Activated CD4-positive, alpha-beta T cell treated with anti-CD3 and anti-CD28 coated beads, Interleukin-2, amount 10 ng/mL, durations not matched to agents 7 days and 5 days (primary cell): ENCODE results near the gene MCM8. TPM values are rescaled to one million over a fixed set of nuclear protein-coding genes. Genes with fewer than 3 reads are reported as not detected.

Experiments
- CTCF ChIA-PET: fragments of 350-600 bp; sonication (Branson Sonifier 250); formaldehyde crosslinking; loops from one replicate; lab custom pipeline; 2021; ENCODE audit warnings: antibody characterized with exemption; lab: Charles Lee
- POLR2A ChIA-PET: fragments of 350-600 bp; sonication (Branson Sonifier 250); formaldehyde crosslinking; loops from one replicate; lab custom pipeline; 2021; ENCODE audit warnings: antibody characterized with exemption; lab: Charles Lee
- DNase-seq: peaks from one replicate; pipeline ENCODE4 v3.0.0-alpha.2; 2020
- H3K27ac Mint-ChIP-seq: one replicate; pipeline ENCODE4 v1.8.0; 2021; ENCODE audit warnings: mild to moderate bottlenecking, moderate library complexity, mixed read lengths
- H3K27me3 Mint-ChIP-seq: one replicate; pipeline ENCODE4 v1.8.0; 2021; ENCODE audit warnings: mixed read lengths
- H3K36me3 Mint-ChIP-seq: one replicate; pipeline ENCODE4 v1.8.0; 2021; ENCODE audit warnings: low read depth, mixed read lengths
- H3K4me1 Mint-ChIP-seq: one replicate; pipeline ENCODE4 v1.8.0; 2021; ENCODE audit warnings: mixed read lengths
- H3K4me3 Mint-ChIP-seq: one replicate; pipeline ENCODE4 v1.8.0; 2021; ENCODE audit warnings: mild to moderate bottlenecking, moderate library complexity, mixed read lengths
- H3K9me3 Mint-ChIP-seq: one replicate; pipeline ENCODE4 v1.8.0; 2021; ENCODE audit warnings: mixed read lengths
- total RNA-seq, 2 experiments: library from RNA; stranded (reverse); gene quantifications; one replicate each; pipeline ENCODE4 v1.2.3, GENCODE V29; 2021

Gene MCM8
- total RNA-seq, 2 experiments from 2014 or later: 32.1 to 32.4 TPM

GRCh38 chr20:6037082-6037481 is 86.6 kb downstream of the MCM8 start:
- Mint-ChIP-seq H3K27me3 (no peaks in the 10 kb centered on the region), H3K4me3 (no peak overlapping the region), H3K36me3 (peaks cover 54% of the 10 kb centered on the region), H3K9me3 (no peaks in the 10 kb centered on the region), H3K27ac (no peak overlapping the region), H3K4me1 (peaks cover 11% of the 10 kb centered on the region)
- no peak for DNase-seq
- POLR2A ChIA-PET: no interaction called here
- CTCF ChIA-PET: no interaction called here

- POLR2A ChIA-PET: no interaction called here
These were observed 87.8 kb downstream of the MCM8 start for GRCh38 chr20:6038256-6038655.

GRCh38 chr20:6039766-6040165 is 89.3 kb downstream of the MCM8 start:
- H3K4me1 Mint-ChIP-seq: peaks cover under 1% of the 10 kb centered on the region
- CTCF ChIA-PET: no interaction called here
- no peak overlapping the region for H3K27ac Mint-ChIP-seq
- no peak overlapping the region for H3K4me3 Mint-ChIP-seq
- no peak for DNase-seq
- H3K9me3 Mint-ChIP-seq: no peaks in the 10 kb centered on the region
- peaks cover 37% of the 10 kb centered on the region for H3K36me3 Mint-ChIP-seq
- POLR2A ChIA-PET: no interaction called here
- H3K27me3 Mint-ChIP-seq: no peaks in the 10 kb centered on the region

More at GRCh38 chr20:6038256-6038655, 87.8 kb downstream of the MCM8 start:
- H3K27ac Mint-ChIP-seq: no peak overlapping the region
- H3K9me3 Mint-ChIP-seq: no peaks in the 10 kb centered on the region
- CTCF ChIA-PET: interaction anchor here (1.5 kb wide), 1 partner anchor 8 kb away, joined by 6 read pairs; no protein-coding TSS in a partner anchor
- no peak for DNase-seq
- H3K4me3 Mint-ChIP-seq: no peak overlapping the region
- H3K27me3 Mint-ChIP-seq: no peaks in the 10 kb centered on the region
- H3K36me3 Mint-ChIP-seq: peaks cover 50% of the 10 kb centered on the region
- H3K4me1 Mint-ChIP-seq: peaks cover 10% of the 10 kb centered on the region

- H3K36me3 Mint-ChIP-seq: peaks cover 35% of the 10 kb centered on the region
- no peak overlapping the region for H3K4me3 Mint-ChIP-seq
- DNase-seq: no peak
- no peaks in the 10 kb centered on the region for H3K4me1 Mint-ChIP-seq
- H3K27me3 Mint-ChIP-seq: no peaks in the 10 kb centered on the region
- H3K27ac Mint-ChIP-seq: no peak overlapping the region
- CTCF ChIA-PET: no interaction called here
- no peaks in the 10 kb centered on the region for H3K9me3 Mint-ChIP-seq
- POLR2A ChIA-PET: no interaction called here
These were observed 90.1 kb downstream of the MCM8 start for GRCh38 chr20:6040540-6040939.

DNA sequence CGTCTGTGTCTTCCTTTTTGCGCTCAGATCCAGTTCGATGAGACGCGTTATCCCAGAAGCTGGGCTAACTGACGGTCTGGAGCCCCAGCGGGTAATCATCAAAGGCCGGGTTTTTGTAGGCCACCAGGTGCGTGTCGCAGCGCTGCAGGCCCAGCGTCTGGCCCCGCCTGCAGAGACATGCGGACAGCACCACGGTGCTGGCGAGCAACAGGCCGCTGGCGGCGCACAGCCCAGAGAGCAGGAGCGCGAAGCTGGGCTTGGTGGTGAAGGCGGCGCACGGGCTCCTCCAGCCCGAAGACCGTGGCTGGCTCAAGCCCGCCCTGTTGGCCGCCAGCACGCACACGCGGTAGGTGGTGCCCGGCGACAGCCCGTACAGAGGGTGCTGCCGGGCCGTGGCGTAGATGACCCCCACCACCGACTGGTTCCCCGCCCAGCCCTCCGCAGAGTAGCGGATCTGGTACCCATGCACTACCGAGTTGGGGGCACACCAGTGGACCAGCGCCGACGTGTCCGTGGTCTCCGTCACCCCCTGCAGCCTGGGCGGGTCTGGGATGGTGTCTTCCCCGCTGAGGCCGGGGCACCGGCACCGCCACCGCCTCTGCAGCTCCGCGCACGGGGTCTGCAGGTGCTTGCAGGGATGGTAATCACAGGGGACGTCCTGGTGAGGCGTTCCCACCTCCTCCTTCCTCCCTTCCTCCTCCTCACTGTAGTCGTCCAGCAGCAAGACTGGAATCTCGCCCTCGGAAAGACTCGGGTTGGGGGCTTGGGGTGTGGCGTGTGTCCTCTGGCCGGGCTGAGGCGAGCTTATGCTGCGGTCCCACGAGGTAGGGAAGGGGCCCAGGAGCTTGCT is 90.7 kb downstream of the MCM8 start:
- no peak for DNase-seq
- Mint-ChIP-seq H3K4me3 (no peak overlapping the region), H3K9me3 (no peaks in the 10 kb centered on the region), H3K27me3 (no peaks in the 10 kb centered on the region), H3K36me3 (peaks cover 35% of the 10 kb centered on the region), H3K4me1 (no peaks in the 10 kb centered on the region), H3K27ac (no peak overlapping the region)
- POLR2A ChIA-PET: no interaction called here
- CTCF ChIA-PET: interaction anchor here (1.4 kb wide), 1 partner anchor 10 kb away, joined by 3 read pairs; no protein-coding TSS in a partner anchor

DNA sequence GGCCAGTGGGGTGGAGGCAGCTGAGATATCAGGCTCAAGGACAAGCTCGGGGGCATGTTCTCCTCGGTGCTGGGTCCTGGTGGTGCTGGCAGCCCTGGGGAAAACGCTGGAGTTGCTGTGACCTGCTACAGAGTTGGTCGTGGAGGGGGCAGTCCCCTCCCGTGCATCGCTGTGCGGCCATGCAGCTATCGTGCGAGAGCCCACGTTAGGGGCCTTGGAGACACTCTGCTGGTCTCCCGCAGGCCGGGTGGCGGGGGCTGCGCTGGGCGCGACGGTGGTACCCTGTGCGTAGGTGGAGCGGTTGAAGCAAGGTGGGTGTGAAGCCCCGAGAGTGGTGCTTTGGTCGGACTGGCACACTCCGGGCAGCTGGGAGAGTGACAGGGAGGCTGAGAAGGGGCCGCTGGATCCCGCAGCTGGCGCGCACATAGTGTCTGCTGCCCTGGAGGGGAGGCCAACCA is 91.4 kb downstream of the MCM8 start:
- H3K27ac Mint-ChIP-seq: no peak overlapping the region
- H3K36me3 Mint-ChIP-seq: peaks cover 32% of the 10 kb centered on the region
- no peaks in the 10 kb centered on the region for H3K27me3 Mint-ChIP-seq
- H3K4me1 Mint-ChIP-seq: no peaks in the 10 kb centered on the region
- no peak for DNase-seq
- no peak overlapping the region for H3K4me3 Mint-ChIP-seq
- POLR2A ChIA-PET: no interaction called here
- no peaks in the 10 kb centered on the region for H3K9me3 Mint-ChIP-seq
- CTCF ChIA-PET: interaction anchor here (1.4 kb wide), 1 partner anchor 9 kb away, joined by 3 read pairs; no protein-coding TSS in a partner anchor

DNA sequence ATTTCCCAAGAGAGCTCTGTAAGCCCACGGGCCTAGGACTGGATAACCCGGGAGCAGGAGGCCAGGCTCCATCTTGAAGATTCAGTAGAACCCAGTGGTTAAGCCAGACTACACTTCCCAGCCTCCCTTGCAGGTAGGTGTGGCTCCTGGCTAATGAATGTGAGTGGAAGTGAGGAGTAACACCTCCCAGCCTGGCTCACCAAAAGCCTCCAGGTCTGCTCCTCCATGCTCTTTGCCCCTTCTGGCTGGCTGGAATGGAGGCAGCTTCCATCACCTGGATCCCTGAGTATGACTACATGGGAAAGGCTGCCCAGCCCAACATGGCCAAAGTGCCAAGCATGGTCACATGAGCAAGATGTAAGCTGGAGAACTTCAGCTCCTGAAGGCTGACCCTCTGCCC is 93.7 kb downstream of the MCM8 start:
- Mint-ChIP-seq H3K4me3 (no peak overlapping the region), H3K9me3 (no peaks in the 10 kb centered on the region), H3K27ac (no peak overlapping the region), H3K4me1 (no peaks in the 10 kb centered on the region), H3K27me3 (no peaks in the 10 kb centered on the region), H3K36me3 (peaks cover 24% of the 10 kb centered on the region)
- ChIA-PET CTCF (interaction anchor here (1.0 to 2.1 kb wide), 3 partner anchors 9 to 516 kb away, joined by 3 to 4 read pairs (median 3); no protein-coding TSS in a partner anchor), POLR2A (no interaction called here)
- DNase-seq: no peak

DNA sequence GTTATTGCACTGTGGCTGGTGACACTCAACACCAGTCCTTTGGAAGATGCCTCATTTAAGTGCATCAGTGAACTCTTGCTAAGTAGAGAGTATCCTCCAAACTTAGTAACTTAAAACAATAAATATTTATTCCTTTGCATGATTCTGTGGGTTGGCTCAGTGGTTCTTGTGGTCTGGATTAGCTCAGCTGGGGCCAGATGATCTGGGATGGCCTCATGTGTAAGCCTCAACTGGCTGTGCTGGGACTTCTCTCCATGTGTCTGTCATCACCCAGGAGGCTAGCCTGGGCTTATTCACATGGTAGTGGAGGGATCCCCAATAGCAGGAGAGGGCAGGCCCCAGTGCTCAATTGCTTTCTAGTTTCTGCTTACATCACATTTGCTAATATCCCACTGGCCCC is 95.1 kb downstream of the MCM8 start:
- no peak overlapping the region for H3K27ac Mint-ChIP-seq
- ChIA-PET POLR2A (no interaction called here), CTCF (no interaction called here)
- H3K36me3 Mint-ChIP-seq: peaks cover 14% of the 10 kb centered on the region
- no peaks in the 10 kb centered on the region for H3K9me3 Mint-ChIP-seq
- no peak for DNase-seq
- H3K4me3 Mint-ChIP-seq: no peak overlapping the region
- H3K27me3 Mint-ChIP-seq: peaks cover 8% of the 10 kb centered on the region
- H3K4me1 Mint-ChIP-seq: no peaks in the 10 kb centered on the region

DNA sequence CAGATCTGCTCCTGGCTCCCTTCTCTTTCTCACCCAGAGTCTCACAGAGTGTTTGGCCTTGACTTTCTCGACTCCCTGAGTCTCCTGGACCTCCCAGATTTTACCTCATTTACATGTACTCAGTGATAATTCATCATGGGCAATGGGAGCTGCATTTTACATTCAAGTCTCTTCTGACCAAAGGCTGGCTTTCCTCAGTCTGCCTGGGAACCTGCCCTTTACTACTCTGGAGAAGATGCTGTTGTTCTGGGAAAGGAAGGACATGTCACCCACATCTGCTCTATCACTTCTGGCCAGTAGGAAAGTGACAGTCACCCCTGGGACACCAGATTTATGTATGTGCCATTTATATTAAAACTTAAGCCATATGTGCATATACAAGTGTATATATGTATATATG is 96.0 kb downstream of the MCM8 start:
- ChIA-PET CTCF (no interaction called here), POLR2A (no interaction called here)
- Mint-ChIP-seq H3K27me3 (peaks cover 17% of the 10 kb centered on the region), H3K9me3 (no peaks in the 10 kb centered on the region), H3K27ac (no peak overlapping the region), H3K36me3 (peaks cover 10% of the 10 kb centered on the region), H3K4me1 (no peaks in the 10 kb centered on the region), H3K4me3 (no peak overlapping the region)
- no peak for DNase-seq

DNA sequence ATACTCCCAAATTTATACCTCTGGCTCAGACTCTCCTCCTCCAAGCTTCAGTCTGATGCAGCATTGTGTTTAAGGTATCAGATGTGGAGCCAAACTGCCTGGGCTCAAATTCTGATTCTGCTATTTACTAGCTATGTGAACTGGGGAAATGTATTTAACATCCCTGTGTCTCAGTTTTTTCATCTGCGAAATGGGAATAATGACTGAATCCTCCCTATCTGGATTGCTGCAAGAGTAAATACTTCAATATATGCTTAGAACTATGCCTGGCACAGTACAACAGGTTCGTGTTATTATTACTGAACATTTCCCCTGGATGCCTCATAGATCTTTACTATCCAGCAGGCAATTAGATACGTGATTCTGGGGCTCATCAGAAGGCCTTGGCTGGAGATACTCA is 97.9 kb downstream of the MCM8 start:
- no peak overlapping the region for H3K4me3 Mint-ChIP-seq
- H3K36me3 Mint-ChIP-seq: no peaks in the 10 kb centered on the region
- no peak overlapping the region for H3K27ac Mint-ChIP-seq
- ChIA-PET POLR2A (no interaction called here), CTCF (no interaction called here)
- DNase-seq: no peak
- peaks cover 31% of the 10 kb centered on the region for H3K27me3 Mint-ChIP-seq
- peaks cover 7% of the 10 kb centered on the region for H3K4me1 Mint-ChIP-seq
- no peaks in the 10 kb centered on the region for H3K9me3 Mint-ChIP-seq

Other genes with a start within 250 kb of the MCM8 start
- 10 to 100 TPM; 12.4 to 13.8 TPM for gene SHLD1, start 200.3 kb upstream of the MCM8 start, total RNA-seq
- not detected for gene CHGB, start 39.1 kb upstream of the MCM8 start, total RNA-seq
- 10 to 100 TPM; 15.1 to 17.8 TPM for gene TRMT6, start 119 bp upstream of the MCM8 start, total RNA-seq
- 10 to 100 TPM; 30.0 to 30.3 TPM for gene CRLS1, start 55.5 kb downstream of the MCM8 start, total RNA-seq
- gene LRRN4, start 103.4 kb downstream of the MCM8 start, total RNA-seq: not detected
- gene FERMT1, start 172.4 kb downstream of the MCM8 start, total RNA-seq: not detected